HEK293 (cell line): ENCODE measurements around the gene ADCY7.

ENCODE experiments used
- AEBP2 ChIP-seq: fragments of 450-650 bp; formaldehyde crosslinking; IDR thresholded peaks from 2 replicates; pipeline ENCODE4 v1.5.1; 2016; ENCODE audit warnings: missing biosample characterization, missing genetic modification characterization, borderline replicate concordance
- ELK4 ChIP-seq: IDR thresholded peaks from 2 replicates; pipeline ENCODE4 v1.6.1; 2011; ENCODE audit warnings: mild to moderate bottlenecking, low read depth, low read length, borderline replicate concordance
- KLF1 ChIP-seq: fragments of 450-650 bp; formaldehyde crosslinking; IDR thresholded peaks from 2 replicates; pipeline ENCODE4 v1.5.1; 2016; ENCODE audit warnings: missing biosample characterization, missing genetic modification characterization
- MYNN ChIP-seq: fragments of 450-650 bp; formaldehyde crosslinking; IDR thresholded peaks from 2 replicates; pipeline ENCODE4 v1.5.1; 2016; ENCODE audit warnings: missing biosample characterization, missing genetic modification characterization, borderline replicate concordance
- PRDM4 ChIP-seq: fragments of 450-650 bp; formaldehyde crosslinking; IDR thresholded peaks from 2 replicates; pipeline ENCODE4 v1.5.1; 2017; ENCODE audit warnings: missing biosample characterization, missing genetic modification characterization
- ZBTB17 ChIP-seq: fragments of 450-650 bp; formaldehyde crosslinking; IDR thresholded peaks from 2 replicates; pipeline ENCODE4 v1.5.1; 2016; ENCODE audit warnings: missing biosample characterization, missing genetic modification characterization
- ZBTB44 ChIP-seq: fragments of 450-650 bp; IDR thresholded peaks from 2 replicates; pipeline ENCODE4 v1.5.1; 2018; ENCODE audit warnings: missing biosample characterization, mild to moderate bottlenecking, missing genetic modification characterization
- ZBTB8A ChIP-seq: fragments of 450-650 bp; formaldehyde crosslinking; IDR thresholded peaks from 2 replicates; pipeline ENCODE4 v1.5.1; 2016; ENCODE audit warnings: missing biosample characterization, missing genetic modification characterization
- ZFP37 ChIP-seq: fragments of 450-650 bp; formaldehyde crosslinking; IDR thresholded peaks from 2 replicates; pipeline ENCODE4 v1.5.1; 2016; ENCODE audit warnings: missing biosample characterization, missing genetic modification characterization
- ZIC2 ChIP-seq: fragments of 450-650 bp; formaldehyde crosslinking; IDR thresholded peaks from 2 replicates; pipeline ENCODE4 v1.5.1; 2016; ENCODE audit warnings: missing biosample characterization, missing genetic modification characterization
- ZNF2 ChIP-seq: fragments of 450-650 bp; formaldehyde crosslinking; IDR thresholded peaks from 2 replicates; pipeline ENCODE4 v1.5.1; 2016; ENCODE audit warnings: missing biosample characterization, missing genetic modification characterization
- ZNF335 ChIP-seq: fragments of 450-650 bp; formaldehyde crosslinking; conservative IDR thresholded peaks from 2 replicates; pipeline ENCODE4 v1.5.1; 2016; ENCODE audit warnings: missing biosample characterization, missing genetic modification characterization
- ZNF416 ChIP-seq: fragments of 450-650 bp; formaldehyde crosslinking; IDR thresholded peaks from 2 replicates; pipeline ENCODE4 v1.5.1; 2016; ENCODE audit warnings: missing biosample characterization, missing genetic modification characterization
- ZNF433 ChIP-seq: fragments of 450-650 bp; formaldehyde crosslinking; IDR thresholded peaks from 2 replicates; pipeline ENCODE4 v1.5.1; 2016; ENCODE audit warnings: missing biosample characterization, missing genetic modification characterization, low read depth
- ZNF48 ChIP-seq: fragments of 450-650 bp; formaldehyde crosslinking; IDR thresholded peaks from 2 replicates; pipeline ENCODE4 v1.5.1; 2016; ENCODE audit warnings: missing biosample characterization, missing genetic modification characterization
- ZNF488 ChIP-seq: fragments of 450-650 bp; formaldehyde crosslinking; IDR thresholded peaks from 2 replicates; pipeline ENCODE4 v1.5.1; 2016; ENCODE audit warnings: missing biosample characterization, missing genetic modification characterization
- ZNF600 ChIP-seq: fragments of 450-650 bp; formaldehyde crosslinking; IDR thresholded peaks from 2 replicates; pipeline ENCODE4 v1.5.1; 2016; ENCODE audit warnings: missing biosample characterization, missing genetic modification characterization
- TF ChIP-seq, protein P1 (sequence below): fragments of 450-650 bp; formaldehyde crosslinking; IDR thresholded peaks from 2 replicates; pipeline ENCODE4 v1.5.1; 2017; ENCODE audit warnings: missing biosample characterization, missing genetic modification characterization
- TF ChIP-seq, protein P2 (sequence below): fragments of 450-650 bp; formaldehyde crosslinking; optimal IDR thresholded peaks from 2 replicates; pipeline ENCODE3; 2016; ENCODE audit warnings: missing biosample characterization, mild to moderate bottlenecking, missing genetic modification characterization

Gene ADCY7

GRCh38 chr16:50246299-50247122 is 19.8 kb upstream of the ADCY7 start (continued):
- TF ChIP-seq ZBTB17 (tag by site-specific recombination) (no peak), ZNF416 (tag by site-specific recombination) (no peak), ZBTB8A (tag by site-specific recombination) (peak; percentile 61), AEBP2 (tag by site-specific recombination) (no peak), ZBTB44 (no peak), ZNF2 (no peak), ZNF488 (tag by site-specific recombination) (no peak), ZNF600 (tag by site-specific recombination) (no peak), KLF1 (tag by site-specific recombination) (peak; percentile 48; the same call in 1 of the 2 replicates), ZNF48 (tag by site-specific recombination) (no peak), MYNN (tag by site-specific recombination) (no peak), ZNF433 (no peak), ZIC2 (peak; percentile 87), ZNF335 (peak; percentile 66), ELK4 (no peak), PRDM4 (tag by site-specific recombination) (no peak), ZFP37 (tag by site-specific recombination) (no peak)
- TF ChIP-seq, protein P1, sequence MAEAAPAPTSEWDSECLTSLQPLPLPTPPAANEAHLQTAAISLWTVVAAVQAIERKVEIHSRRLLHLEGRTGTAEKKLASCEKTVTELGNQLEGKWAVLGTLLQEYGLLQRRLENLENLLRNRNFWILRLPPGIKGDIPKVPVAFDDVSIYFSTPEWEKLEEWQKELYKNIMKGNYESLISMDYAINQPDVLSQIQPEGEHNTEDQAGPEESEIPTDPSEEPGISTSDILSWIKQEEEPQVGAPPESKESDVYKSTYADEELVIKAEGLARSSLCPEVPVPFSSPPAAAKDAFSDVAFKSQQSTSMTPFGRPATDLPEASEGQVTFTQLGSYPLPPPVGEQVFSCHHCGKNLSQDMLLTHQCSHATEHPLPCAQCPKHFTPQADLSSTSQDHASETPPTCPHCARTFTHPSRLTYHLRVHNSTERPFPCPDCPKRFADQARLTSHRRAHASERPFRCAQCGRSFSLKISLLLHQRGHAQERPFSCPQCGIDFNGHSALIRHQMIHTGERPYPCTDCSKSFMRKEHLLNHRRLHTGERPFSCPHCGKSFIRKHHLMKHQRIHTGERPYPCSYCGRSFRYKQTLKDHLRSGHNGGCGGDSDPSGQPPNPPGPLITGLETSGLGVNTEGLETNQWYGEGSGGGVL (tag by site-specific recombination): no peak
- TF ChIP-seq, protein P2, sequence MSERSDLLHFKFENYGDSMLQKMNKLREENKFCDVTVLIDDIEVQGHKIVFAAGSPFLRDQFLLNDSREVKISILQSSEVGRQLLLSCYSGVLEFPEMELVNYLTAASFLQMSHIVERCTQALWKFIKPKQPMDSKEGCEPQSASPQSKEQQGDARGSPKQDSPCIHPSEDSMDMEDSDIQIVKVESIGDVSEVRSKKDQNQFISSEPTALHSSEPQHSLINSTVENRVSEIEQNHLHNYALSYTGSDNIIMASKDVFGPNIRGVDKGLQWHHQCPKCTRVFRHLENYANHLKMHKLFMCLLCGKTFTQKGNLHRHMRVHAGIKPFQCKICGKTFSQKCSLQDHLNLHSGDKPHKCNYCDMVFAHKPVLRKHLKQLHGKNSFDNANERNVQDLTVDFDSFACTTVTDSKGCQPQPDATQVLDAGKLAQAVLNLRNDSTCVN: peak; percentile 39
- TF ChIP-seq, all 188 proteins: peak for 8
